Measurements from ENCODE around the gene TMEM232.

The TMEM232 gene

DNA sequence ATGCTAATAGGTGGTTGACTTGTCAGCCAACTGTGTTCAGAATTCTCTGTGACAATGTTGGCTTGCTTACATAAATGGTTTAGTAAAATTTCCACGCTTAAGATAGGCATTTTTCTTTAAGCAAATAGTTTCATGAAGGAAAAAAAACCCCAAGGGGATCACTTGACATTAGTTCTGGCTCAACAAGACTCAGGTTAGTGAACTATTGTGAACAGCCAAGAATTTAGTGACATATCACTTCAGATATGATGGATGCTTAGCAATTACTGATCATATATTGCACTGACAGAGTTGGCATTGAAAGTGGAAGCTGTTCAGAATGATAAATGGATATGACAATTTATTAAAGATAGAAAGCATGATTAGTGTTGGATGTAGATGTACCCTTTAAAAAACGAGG lies 218.5 kb downstream of the TMEM232 start:
- DNase-seq, result no peak

DNA sequence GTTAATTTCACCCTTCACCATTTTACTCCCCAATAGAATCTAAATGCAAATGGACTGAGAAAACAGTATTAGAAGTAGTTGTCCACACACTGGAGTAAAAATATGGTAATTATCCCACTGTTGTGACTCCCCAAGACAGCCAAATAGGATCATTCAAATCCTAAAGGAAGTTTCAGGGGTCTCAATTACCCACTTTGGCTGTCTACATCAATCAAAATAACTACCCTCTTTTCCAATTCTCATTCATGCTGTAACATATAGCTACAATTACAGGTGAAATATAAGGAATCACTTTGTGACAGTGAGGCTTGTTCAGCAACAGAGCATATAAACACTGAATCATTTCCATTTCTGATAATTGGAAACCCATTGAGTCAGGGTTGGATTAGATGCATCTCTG lies 220.1 kb downstream of the TMEM232 start:
- no peak for DNase-seq

DNA sequence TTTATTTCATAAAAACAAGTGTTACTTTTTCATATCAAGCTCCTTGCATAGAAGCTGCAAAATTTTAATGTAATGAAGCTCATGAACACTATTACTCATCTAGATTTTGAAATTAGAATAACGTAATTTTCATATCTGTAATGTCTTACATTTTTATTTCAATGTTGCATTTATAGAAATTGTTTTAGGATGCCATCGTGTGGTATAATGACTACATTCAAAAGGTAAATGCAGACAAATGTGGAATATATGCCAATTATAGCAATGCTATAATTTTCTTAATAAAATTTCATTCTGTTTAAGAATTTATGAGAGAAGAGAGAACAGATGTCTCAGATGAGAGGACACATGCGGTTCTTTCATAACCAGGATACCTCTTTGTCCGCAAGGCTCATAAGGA lies 230.2 kb downstream of the TMEM232 start:
- DNase-seq, result no peak

DNA sequence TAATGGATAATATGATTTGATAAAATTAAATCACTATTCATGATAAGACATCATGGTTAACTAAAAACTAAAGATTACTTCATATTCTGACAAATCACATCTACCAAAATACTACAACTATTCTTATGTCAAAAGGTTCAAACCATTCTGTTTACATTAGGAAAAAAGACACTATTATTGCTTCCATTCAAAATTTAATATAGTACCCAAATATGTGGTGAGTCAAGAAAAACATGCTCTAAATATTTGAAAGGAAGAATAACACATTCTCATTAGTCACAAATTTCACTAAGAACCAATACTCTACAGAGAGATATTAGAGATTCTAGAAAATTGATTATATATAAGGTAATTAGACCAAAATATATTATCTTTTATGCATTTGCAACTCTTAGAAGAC lies 234.0 kb downstream of the TMEM232 start:
- DNase-seq, result no peak

DNA sequence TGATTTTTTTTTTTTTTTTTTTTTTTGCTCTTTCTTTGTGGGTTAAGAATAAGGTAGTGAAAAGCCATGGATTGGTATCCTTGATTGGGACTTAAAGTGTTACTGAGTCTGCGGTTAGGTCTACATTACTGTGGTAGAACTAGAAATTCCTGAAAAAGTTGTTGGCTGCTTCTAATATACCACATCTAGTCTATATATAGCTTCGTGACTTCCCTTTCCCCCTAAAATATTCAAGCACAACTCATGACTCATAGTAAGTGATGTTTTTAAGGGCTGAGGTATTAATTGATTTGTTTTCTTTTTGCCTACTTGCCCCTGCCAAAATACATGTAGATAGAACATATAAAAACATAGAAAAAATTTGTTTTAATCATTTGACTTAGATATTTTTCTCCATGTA lies 247.6 kb downstream of the TMEM232 start:
- no peak for DNase-seq

DNA sequence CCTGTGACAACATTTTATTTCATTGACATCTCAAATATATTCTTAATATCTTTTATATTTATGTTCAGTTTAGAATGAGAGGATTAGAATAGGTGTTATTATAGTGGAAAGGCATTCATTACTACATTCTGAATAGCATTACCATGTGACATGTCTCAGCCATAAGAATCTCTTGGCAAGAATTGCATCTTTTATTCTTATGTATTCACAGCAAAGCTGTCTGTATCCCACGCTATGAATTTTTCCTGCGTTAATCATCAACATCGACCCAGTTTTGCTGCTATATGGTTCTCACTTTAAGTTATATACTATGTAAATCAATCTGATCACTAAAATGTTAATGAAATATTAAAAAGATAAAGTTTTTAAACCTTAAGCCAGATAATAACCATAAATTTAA lies 248.6 kb downstream of the TMEM232 start:
- no peak for DNase-seq

DNA sequence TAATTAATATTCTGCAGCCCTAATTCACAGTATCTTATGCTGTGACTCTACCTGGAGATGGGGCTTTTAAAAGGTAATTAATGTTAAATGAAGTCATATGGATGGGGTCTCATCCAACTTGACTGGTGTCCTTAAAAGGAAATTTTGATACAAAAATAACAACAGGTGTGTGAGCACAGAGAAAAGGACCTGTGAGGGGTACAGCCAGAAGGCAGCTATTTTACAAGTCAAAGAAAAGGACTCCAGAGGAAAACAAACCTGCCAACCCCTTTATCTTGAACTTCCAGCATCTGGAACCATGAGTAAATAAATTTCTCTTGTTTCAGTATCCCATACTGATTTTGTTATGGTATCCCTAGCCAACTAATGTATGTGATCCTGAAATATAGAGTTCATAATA lies 250.3 kb downstream of the TMEM232 start:
- no peak for DNase-seq

DNA sequence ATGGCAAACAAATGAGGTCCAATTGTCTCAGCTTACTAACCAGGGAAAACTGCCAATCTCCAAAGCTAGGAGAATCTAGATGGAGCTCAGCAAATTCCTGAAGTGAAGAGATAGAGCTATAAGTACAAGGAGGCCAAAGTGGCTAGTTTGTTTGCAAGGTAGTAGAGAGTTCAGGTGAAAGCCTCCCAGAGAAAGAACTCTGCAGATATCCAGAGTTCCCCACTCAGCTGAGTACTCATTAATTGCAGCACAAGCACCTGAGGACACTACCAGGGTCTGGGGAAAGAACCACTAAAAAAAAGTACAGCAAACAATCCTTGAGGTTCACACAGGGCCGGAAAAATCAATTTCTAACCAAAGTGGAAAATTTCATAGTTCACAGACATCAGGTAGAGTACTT lies 250.9 kb downstream of the TMEM232 start:
- no peak for DNase-seq

DNA sequence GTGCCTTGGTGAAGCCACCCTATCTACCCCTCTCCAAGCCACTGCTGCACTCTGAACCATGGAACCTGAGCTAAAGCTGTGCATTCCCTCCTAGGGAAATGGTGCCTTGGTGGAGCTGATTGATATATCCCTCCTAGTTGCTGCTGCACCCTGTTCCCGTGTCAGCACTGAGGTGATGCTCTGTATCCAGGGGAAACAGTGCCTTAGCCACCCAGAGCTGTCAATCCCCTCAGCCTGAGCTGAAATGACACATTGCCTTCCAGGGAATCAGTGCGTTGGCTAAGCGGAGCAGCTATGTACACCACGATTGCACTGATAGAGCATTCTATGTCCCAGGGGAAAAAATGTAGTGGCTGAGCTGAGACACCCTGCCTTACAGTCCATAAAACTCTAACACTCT lies 257.0 kb downstream of the TMEM232 start:
- no peak for DNase-seq

DNA sequence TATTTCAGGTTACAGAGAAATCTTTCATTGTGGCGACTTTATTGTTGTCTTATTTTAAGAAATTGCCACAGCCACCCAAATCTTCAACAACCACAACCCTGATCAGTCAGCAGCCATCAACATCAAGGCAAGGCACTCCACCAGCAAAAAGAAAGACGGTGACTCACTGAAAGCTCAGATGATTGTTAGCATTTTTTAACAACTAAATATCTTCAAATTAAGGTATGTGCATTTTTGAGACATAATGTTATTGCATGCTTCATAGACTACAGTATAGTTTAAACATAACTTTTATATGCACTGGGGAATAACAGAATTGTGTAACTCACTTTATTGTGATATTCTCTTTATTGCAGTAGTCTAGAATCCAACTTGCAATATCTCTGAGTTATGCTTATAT lies 263.4 kb downstream of the TMEM232 start:
- no peak for DNase-seq

DNA sequence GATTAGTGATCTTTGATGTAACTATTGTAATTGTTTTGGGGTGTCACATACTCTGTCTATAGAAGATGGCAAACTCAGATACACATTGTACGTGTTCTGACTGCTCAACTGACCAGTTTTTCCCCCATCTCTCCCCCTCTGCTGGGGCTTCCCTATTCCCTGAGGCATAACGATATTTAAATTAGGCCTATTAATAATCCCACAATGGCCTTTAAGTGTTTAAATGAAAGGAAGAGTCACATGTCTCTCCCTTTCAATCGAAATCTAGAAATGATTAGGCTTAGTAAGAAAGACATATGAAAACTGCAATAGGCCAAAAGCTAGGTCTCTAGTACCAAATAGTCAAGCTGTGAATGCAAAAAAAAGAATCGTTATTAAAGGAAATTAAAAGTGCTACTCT lies 265.6 kb downstream of the TMEM232 start:
- DNase-seq, result no peak

DNA sequence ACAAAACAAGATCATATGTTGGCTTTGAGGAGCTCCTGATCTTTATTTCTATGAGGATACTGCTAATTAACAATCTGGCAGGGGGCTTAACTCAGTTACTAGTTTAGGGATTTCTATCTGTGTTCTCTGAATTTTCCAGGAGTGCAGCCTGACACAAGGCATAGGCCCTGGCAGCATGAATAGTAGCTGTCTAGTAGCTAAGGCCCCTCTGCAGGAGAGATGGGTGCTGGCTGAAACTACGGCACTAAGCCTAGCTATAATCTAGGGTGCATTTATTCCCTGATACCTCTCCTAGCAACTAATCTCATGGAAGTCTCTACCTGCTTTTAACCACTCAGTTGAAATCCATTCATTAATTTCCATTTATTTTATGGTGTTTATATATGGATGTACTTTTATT lies 268.2 kb downstream of the TMEM232 start:
- DNase-seq, result no peak

DNA sequence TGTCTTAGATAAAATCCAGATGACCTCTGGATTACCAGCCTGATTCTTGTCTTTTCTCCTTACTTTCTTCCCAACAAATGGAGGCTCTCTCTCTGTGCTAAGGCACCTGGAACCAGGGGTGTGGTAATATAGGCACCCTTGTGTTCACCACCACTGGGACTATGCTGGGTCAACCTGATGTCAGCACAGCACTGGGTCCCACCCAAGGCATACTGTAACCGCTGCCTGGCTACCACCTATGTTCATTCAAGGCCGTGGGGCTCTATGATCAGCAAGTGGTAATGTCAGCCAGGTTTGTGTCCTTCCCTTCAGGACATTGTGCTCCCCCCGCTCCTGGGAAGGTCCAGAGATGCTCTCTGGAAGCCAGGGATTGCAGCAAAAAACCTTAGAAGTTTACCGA lies 283.6 kb downstream of the TMEM232 start:
- DNase-seq, result no peak

DNA sequence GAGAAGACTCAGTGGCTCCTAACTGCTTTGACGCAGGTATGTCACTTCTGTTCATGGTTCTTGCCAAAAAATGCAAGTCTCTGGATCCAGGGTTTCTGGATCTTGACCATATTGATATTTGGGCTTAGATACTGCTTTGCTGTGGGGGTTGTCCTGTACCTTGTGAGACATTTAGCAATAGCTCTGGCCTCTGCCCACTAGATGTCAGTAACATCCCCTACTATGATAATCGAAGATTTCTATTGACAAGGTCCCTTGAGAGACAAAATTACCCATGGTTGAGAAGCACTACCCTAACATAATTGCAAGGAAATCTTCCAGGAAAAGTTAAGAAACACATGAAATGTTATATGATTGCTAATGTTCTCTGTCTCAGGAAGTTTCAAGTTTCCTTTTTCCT lies 285.4 kb downstream of the TMEM232 start:
- DNase-seq, result no peak

DNA sequence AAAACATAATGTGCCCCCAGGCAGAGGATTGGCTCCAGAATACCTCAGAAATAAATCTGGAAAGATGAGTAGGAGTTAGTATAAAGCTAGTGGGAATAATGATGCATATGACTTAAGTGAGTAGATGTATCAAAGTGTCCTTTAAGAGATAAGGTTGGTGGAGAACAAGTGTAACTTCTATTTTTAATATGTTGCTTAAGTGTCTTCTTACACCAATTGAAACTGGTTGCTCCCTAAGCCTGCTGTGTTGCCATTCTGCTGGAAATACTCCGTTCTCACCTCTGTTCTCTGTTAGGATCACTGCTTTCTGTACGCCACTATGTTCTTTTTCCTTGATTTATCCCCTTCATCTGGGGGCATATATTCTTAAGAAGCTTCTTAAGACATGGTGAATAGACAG lies 286.4 kb downstream of the TMEM232 start:
- DNase-seq, result no peak

DNA sequence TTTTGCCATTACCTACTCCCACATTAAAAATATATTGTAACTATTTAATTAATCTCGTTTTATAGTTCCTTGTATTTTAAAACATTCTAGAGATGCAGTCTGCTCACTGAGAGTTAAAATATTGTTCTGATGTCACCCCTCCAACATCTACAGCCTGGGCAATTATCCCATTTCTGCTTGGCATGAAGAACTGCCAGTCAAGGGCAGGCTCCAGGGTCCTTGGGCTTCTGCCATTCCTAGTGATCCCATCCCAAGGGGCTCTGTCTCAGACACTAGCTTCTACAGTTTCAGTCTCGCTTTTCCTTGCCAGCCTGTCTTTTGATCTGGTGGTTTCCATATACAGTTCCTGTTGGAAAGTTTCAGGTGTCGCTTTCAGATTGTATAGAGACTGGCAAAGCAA lies 287.2 kb downstream of the TMEM232 start:
- DNase-seq, result no peak

DNA sequence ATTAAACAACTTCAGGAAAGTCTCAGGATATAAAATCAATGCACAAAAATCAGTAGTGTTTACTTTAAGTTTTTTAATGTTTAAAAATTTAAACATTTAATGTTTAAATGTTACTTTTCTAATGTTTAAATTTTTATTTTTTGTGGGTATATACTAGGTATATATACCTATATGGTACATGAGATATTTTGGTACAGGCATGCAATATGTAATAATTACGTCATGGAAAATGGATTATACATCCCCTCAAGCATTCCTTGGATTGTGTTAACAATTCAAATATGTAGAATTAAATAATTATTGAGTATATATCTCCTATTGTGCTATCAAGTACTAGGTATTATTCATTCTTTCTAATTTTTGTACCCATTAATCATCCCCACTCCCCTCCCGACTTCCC lies 291.3 kb downstream of the TMEM232 start:
- no peak for DNase-seq

DNA sequence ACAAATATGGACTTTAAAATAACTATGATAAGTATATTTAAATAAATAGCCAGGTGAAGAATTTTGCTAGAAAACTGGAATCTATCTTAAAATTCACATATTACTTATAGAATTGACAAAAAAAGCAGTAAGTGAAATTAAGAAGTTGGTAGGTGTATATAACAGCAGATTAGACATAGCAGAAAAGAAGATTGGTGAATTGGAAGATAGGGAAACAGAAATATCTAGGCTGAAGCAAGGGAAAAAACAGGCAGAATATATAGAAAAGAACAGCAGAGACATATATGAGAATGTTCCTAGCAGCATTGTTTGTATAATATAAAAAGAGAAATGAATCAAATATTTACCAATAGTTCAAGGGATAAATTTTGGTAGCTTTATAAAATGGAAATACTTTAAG lies 294.9 kb downstream of the TMEM232 start:
- no peak for DNase-seq

DNA sequence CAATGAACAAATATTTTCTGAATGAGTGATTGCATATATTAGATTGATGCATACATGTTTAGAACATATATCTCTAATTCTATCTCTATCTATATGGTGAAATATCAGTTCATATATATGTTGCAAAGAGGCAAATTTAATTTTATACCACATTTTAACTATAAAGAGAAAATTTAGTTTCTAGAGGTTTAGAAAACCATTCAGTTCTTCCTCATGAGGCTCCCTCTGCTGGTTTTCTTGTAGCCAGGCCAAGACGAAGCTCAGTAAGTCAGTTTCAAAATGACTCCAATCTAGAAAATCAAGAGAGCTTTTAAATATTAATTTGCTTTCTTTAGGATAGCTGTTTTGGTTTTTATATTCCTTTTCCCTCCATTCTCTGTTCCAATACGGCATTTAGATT lies 312.1 kb downstream of the TMEM232 start:
- no peak for DNase-seq

DNA sequence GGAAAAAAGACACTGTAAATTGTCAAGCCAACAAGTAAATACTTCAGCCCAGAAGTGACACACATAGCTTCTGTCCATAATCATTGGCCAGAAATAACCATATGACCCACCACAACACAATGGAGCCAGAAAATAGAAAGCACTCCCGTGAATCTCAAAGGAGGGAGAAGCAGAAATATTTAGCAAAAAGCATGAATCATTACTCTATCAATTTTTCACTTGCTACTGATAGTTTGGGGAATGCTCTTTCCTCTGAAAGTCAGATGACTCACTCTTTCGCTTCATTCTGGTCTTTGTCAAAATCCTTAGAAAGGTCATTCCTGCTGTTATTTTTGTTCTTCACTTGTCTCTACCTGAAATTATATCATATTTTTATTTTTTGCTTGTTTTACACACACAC lies 312.6 kb downstream of the TMEM232 start:
- DNase-seq, result no peak

DNA sequence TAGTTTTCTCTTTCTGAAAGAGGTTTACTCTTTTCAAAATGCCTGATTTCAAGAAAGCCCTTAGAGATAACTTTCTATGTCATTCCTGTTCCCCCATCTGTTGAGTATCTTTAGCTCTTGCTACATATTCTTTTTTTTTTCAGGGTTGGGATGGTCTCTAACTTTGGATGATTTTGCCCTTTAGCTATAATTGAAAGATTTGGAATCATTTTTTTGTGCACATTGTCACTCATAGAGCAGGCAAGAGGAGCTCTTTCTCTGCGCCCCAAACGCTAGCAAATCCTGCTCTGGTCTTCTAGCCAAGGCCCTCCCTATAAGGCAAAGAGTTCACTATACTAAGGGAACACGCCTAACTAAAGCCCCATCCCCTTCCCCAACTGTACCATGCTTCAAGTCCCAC lies 316.9 kb downstream of the TMEM232 start:
- no peak for DNase-seq

DNA sequence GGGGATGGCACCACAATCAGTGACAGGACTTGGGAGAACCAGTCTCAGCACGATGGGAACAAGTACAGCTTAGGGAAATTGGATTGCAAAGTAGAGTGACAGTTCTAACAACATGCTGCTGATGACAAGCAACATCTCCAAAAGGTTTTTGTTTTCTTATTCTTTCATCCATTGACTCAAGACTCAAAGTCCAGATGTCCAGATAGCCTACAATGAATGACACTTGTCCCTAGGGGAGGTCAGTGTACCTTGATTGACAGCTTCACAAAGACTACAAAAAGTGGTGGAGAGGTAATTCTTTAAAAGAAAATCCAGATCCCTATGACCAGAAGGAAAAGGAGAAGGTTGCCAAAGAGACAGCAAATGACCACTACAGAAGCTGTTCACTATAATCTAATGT lies 323.9 kb downstream of the TMEM232 start:
- no peak for DNase-seq

DNA sequence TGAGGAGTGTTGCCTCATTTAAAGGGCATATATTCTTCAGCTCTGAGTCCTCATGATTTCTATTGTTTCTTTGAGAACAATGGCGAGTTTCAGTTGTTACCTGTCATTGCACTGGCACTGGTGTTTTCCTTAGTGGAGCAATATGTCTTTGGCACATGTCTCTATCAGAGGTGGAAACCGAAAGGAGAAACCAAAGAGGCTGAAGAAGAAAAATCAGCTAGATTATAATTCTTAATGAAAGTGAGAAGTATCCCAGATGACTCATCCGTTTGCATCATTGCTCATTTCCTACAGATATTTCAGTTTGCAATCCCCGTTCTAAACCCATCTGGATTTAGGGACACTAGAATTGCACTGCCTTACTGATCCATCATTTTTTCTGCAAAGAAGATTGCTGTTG lies 324.6 kb downstream of the TMEM232 start:
- DNase-seq, result no peak

DNA sequence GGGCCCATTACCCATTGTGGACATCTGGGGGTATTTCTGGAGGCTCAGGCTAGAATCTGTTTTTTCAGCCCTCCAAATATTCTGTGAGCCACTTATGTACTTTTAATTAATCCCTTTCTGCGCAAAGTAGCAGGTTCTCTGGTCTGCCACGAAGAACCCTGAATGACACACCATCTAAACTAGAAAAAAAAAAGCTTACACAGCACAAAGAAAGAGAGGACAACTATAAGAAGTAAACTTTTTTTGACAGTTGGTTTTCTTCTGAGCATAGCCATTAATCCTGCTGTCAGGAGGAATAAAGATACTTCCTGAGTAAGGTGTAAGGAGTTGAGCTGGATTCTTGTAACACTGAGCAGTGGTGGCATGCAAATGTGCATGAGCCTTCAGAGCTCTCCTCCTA lies 327.5 kb downstream of the TMEM232 start:
- DNase-seq, result no peak

DNA sequence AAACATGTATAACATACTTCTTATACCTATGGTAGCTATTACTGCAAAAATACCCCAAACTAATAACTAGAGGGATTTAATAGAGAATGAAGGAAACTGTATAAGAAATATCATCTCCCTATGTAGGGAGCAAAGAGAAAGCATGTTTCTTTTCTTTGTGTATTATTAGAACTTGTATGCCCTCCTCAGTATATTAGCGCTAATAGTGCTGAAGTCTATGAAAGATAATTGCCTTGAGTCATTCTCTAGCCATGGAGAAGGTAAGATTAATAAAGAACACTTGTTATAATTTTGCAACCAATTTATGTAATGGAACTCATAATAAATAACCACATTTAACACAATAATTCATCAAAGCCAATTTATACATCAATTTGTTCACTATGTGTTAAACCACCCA lies 329.2 kb downstream of the TMEM232 start:
- no peak for DNase-seq

DNA sequence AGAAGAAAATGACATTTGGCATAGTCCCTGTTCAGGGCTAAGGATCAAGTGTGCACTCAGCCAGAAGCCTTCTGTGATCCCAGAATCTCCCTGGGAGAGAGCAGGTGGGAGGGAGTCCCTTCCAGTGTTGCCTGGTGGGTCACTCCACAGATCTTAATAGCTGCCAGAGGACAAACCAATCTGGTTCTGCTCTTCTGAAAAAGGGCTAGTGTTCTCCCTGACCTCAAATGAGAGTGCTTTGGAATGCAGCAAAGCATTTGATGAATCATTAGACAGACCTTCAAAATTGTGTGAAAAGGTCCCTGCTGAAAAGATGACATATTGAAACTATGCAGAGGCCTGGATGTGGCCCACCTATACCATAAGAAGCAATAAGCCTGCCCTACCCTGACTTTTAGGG lies 339.7 kb downstream of the TMEM232 start:
- DNase-seq, result no peak

DNA sequence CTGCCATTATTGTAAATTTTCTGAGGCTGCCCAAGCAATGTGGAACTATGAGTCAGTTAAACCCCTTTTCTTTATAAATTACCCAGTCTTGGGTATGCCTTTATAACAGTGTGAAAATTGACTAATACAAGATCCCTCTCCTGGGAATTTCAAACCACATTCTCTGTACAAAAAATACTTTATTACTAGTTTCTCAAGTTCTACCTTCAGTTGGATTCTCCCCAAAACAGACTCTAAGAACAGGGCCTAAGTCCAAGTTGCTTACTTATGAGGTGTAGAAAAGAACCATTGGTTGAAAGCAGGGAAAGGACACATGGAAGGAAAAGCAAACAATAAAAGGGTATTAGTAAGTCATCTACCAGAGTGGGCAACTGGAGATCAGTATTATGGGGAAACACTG lies 343.2 kb downstream of the TMEM232 start:
- DNase-seq, result no peak

Data from activated T-cell treated with anti-CD3 and anti-CD28 coated beads, Interleukin-2, amount 50 U/mL, for 1 hour (primary cell).